Chondrocyte (in vitro differentiated cells): ENCODE results near the gene DAB2IP. TPM values are rescaled to one million over a fixed set of nuclear protein-coding genes. Genes with fewer than 3 reads are reported as not detected.

ENCODE experiments used
- DNase-seq: peaks from one replicate; pipeline ENCODE4 v3.0.0; 2021; ENCODE audit warnings: mixed read lengths, low spot score
- H3K27ac Mint-ChIP-seq: one replicate; pipeline ENCODE4 v1.8.0; 2021; ENCODE audit warnings: mild to moderate bottlenecking, moderate library complexity, mixed read lengths; ENCODE audit not compliant: unreplicated experiment
- H3K27me3 Mint-ChIP-seq: 2 replicates; pipeline ENCODE4 v1.8.0; 2021; ENCODE audit warnings: low read depth, mixed read lengths
- H3K36me3 Mint-ChIP-seq: 2 replicates; pipeline ENCODE4 v1.8.0; 2021; ENCODE audit warnings: low read depth, mixed read lengths
- H3K4me1 Mint-ChIP-seq: 2 replicates; pipeline ENCODE4 v1.8.0; 2021; ENCODE audit warnings: low read depth, mild to moderate bottlenecking, mixed read lengths
- H3K4me3 Mint-ChIP-seq: one replicate; pipeline ENCODE4 v1.8.0; 2021; ENCODE audit warnings: mild to moderate bottlenecking, moderate library complexity, mixed read lengths; ENCODE audit not compliant: unreplicated experiment
- H3K9me3 Mint-ChIP-seq: 2 replicates; pipeline ENCODE4 v1.8.0; 2021; ENCODE audit warnings: low read depth, mixed read lengths
- CTCF ChIP-seq: fragments of 200-600 bp; sonication (generic); IDR thresholded peaks from 2 replicates; pipeline ENCODE4 v1.5.0; 2021; ENCODE audit warnings: antibody characterized with exemption, mild to moderate bottlenecking, moderate library complexity
- total RNA-seq: library from RNA; stranded (reverse); gene quantifications from 3 replicates; pipeline ENCODE4 v1.2.1, GENCODE V29; 2021

Gene DAB2IP
- total RNA-seq, 1 donor from 2014 or later = 58.5 TPM

GRCh38 chr9:121666294-121666693, 14.9 kb downstream of the DAB2IP start:
- TF ChIP-seq CTCF = no peak
- Mint-ChIP-seq H3K4me1 (peaks cover 18% of the 10 kb centered on the region), H3K27ac (no peak overlapping the region)

GRCh38 chr9:121667214-121667613, 15.8 kb downstream of the DAB2IP start:
- no peaks in the 10 kb centered on the region for H3K27me3 Mint-ChIP-seq
- TF ChIP-seq CTCF = no peak
- no peak overlapping the region for H3K27ac Mint-ChIP-seq
- DNase-seq = no peak
- peaks cover 9% of the 10 kb centered on the region for H3K36me3 Mint-ChIP-seq
- no peak overlapping the region for H3K4me3 Mint-ChIP-seq
- H3K4me1 Mint-ChIP-seq = peaks cover 12% of the 10 kb centered on the region
- no peaks in the 10 kb centered on the region for H3K9me3 Mint-ChIP-seq

More at GRCh38 chr9:121666294-121666693, 14.9 kb downstream of the DAB2IP start:
- no peaks in the 10 kb centered on the region for H3K9me3 Mint-ChIP-seq
- no peak for DNase-seq
- H3K27me3 Mint-ChIP-seq = no peaks in the 10 kb centered on the region
- H3K36me3 Mint-ChIP-seq = peaks cover 9% of the 10 kb centered on the region
- no peak overlapping the region for H3K4me3 Mint-ChIP-seq

GRCh38 chr9:121667890-121668289, 16.5 kb downstream of the DAB2IP start:
- no peak overlapping the region for H3K4me3 Mint-ChIP-seq
- peaks cover 7% of the 10 kb centered on the region for H3K4me1 Mint-ChIP-seq
- H3K27me3 Mint-ChIP-seq = no peaks in the 10 kb centered on the region
- TF ChIP-seq CTCF = no peak
- DNase-seq = no peak
- H3K27ac Mint-ChIP-seq = no peak overlapping the region
- no peaks in the 10 kb centered on the region for H3K9me3 Mint-ChIP-seq
- H3K36me3 Mint-ChIP-seq = peaks cover 9% of the 10 kb centered on the region

- Mint-ChIP-seq H3K9me3 (no peaks in the 10 kb centered on the region), H3K36me3 (peaks cover 7% of the 10 kb centered on the region), H3K27me3 (no peaks in the 10 kb centered on the region), H3K27ac (no peak overlapping the region), H3K4me3 (no peak overlapping the region), H3K4me1 (peaks cover 8% of the 10 kb centered on the region)
- no peak for TF ChIP-seq CTCF
- no peak for DNase-seq
Observed at GRCh38 chr9:121670431-121670830, 19.0 kb downstream of the DAB2IP start.

GRCh38 chr9:121671612-121672155, 20.2 kb downstream of the DAB2IP start:
- Mint-ChIP-seq H3K4me1 (peaks cover 17% of the 10 kb centered on the region), H3K27ac (no peak overlapping the region), H3K9me3 (no peaks in the 10 kb centered on the region), H3K36me3 (peaks cover 7% of the 10 kb centered on the region), H3K27me3 (no peaks in the 10 kb centered on the region), H3K4me3 (no peak overlapping the region)
- TF ChIP-seq CTCF = no peak
- DNase-seq = no peak
